Panc1 (cell line): Measurements from ENCODE around the gene PCDHGA5. TPM values are rescaled to one million over a fixed set of nuclear protein-coding genes. Genes with fewer than 3 reads are reported as not detected.

Experiments used
- ATAC-seq: fragments of 200-7000 bp; cut with Tn5 transposase; 2 replicates; pipeline ENCODE4 v1.9.1; 2020; ENCODE audit warnings: mild to moderate bottlenecking, moderate library complexity
- BruUV-seq: library from RNA; stranded (reverse); fragments of 400-500 nt; replicated peaks from 2 replicates; lab custom pipeline; 2021; lab: Mats Ljungman, UMichigan
- CTCF ChIA-PET: fragments of 300-600 bp; sonication (Branson Sonifier 250); formaldehyde crosslinking; loops from one replicate; lab custom pipeline; 2022; ENCODE audit warnings: antibody characterized with exemption; lab: Charles Lee
- POLR2A ChIA-PET: fragments of 300-600 bp; sonication (Branson Sonifier 250); formaldehyde crosslinking; loops from one replicate; lab custom pipeline; 2022; ENCODE audit warnings: antibody characterized with exemption; lab: Charles Lee
- DNase-seq: peaks from one replicate; pipeline ENCODE4 v3.0.0-alpha.2; 2010; ENCODE audit warnings: low read depth, low spot score
- H3K27ac ChIP-seq: 2 replicates; pipeline ENCODE4 v1.5.1; 2011; ENCODE audit warnings: mild to moderate bottlenecking, low read length, inconsistent platforms
- H3K27me3 ChIP-seq: fragments of 200-500 bp; sonication (Bioruptor generic); 2 replicates; pipeline ENCODE4 v1.6.0; 2014; ENCODE audit warnings: low read length, inconsistent platforms; ENCODE audit not compliant: control insufficient read depth, insufficient read depth
- H3K36me3 ChIP-seq: fragments of 200-500 bp; sonication (Bioruptor generic); 2 replicates; pipeline ENCODE4 v1.5.1; 2014; ENCODE audit warnings: inconsistent platforms, mild to moderate bottlenecking, low read length, moderate library complexity; ENCODE audit not compliant: control insufficient read depth, insufficient read depth
- H3K4me1 ChIP-seq: 2 replicates; pipeline ENCODE4 v1.5.1; 2011; ENCODE audit warnings: inconsistent platforms, mild to moderate bottlenecking, low read length, moderate library complexity; ENCODE audit not compliant: control insufficient read depth, insufficient read depth
- H3K4me3 ChIP-seq, 2 experiments: 2 replicates each; pipeline ENCODE4 v1.5.1; 2011 to 2012; ENCODE audit warnings: low read depth in 2 of 2, low read length in 2 of 2, mild to moderate bottlenecking in 2 of 2, inconsistent platforms in 1 of 2, moderate library complexity in 1 of 2
- H3K9me3 ChIP-seq: fragments of 200-500 bp; sonication (Bioruptor generic); 2 replicates; pipeline ENCODE4 v1.5.1; 2014; ENCODE audit warnings: low read depth, mild to moderate bottlenecking, inconsistent platforms, low read length, moderate library complexity; ENCODE audit not compliant: control insufficient read depth, insufficient read depth
- POLR2AphosphoS5 ChIP-seq: IDR thresholded peaks from 2 replicates; pipeline ENCODE4 v1.6.1; 2012; ENCODE audit warnings: mild to moderate bottlenecking, low read depth, low read length, moderate library complexity
- SIN3A ChIP-seq: IDR thresholded peaks from 2 replicates; pipeline ENCODE4 v1.6.1; 2012; ENCODE audit warnings: low read depth, mild to moderate bottlenecking, low read length, moderate library complexity, borderline replicate concordance; ENCODE audit not compliant: insufficient read depth
- TCF7L2 ChIP-seq: IDR thresholded peaks from 2 replicates; pipeline ENCODE4 v1.6.1; 2011; ENCODE audit warnings: mild to moderate bottlenecking, low read depth, low read length, inconsistent platforms
- in situ Hi-C: cut with HindIII; loops from 2 replicates; pipeline ENCODE4 v1.10.0; 2016; ENCODE audit warnings: low sequenced_read_pairs, low pct_unique_long_range_greater_than_20kb
- intact Hi-C: fragments of 100-400 bp; cut with micrococcal nuclease; formaldehyde crosslinking; loops from one replicate; pipeline ENCODE4 v1.10.0; 2022; ENCODE audit not compliant: unreplicated experiment
- total RNA-seq: library from RNA; stranded (reverse); gene quantifications from one replicate; pipeline ENCODE4 v1.2.1, GENCODE V29; 2021; ENCODE audit not compliant: unreplicated experiment
- TF ChIP-seq, protein P1 (sequence below): fragments of 450-650 bp; IDR thresholded peaks from 2 replicates; pipeline ENCODE4 v1.5.1; 2017; ENCODE audit warnings: mild to moderate bottlenecking
- TF ChIP-seq, protein P2 (sequence below), 2 experiments: IDR thresholded peaks; 2 replicates each; pipeline ENCODE4 v1.6.1; 2011 to 2012; ENCODE audit warnings: low read depth in 2 of 2, control low read depth in 1 of 2, low read length in 1 of 2, mild to moderate bottlenecking in 1 of 2, moderate library complexity in 1 of 2; ENCODE audit not compliant: insufficient read depth in 1 of 2

Gene PCDHGA5
- total RNA-seq, 1 experiment from 2014 or later: 0.67 TPM

DNA sequence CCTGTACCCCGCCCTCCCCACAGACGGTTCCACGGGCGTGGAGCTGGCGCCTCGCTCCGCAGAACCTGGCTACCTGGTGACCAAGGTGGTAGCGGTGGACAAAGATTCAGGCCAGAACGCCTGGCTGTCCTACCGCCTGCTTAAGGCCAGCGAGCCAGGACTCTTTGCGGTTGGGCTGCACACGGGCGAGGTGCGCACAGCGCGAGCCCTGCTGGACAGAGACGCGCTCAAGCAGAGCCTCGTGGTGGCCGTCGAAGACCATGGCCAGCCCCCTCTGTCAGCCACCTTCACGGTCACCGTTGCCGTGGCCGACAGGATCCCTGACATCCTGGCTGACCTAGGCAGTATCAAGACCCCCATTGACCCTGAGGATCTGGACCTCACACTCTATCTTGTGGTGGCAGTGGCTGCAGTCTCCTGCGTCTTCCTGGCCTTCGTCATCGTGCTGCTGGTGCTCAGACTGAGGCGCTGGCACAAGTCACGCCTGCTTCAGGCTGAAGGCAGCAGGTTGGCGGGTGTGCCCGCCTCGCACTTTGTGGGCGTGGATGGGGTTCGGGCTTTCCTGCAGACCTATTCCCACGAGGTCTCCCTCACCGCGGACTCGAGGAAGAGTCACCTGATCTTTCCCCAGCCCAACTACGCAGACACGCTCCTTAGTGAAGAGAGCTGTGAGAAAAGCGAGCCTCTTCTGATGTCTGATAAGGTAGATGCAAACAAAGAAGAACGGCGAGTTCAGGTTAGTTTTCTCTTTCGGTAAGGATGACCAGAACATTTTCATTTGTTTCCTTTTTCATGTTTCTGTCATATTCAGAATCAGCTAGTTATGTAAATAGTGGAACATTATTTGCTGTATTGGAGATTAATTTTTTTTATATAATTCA lies 2.3 kb downstream of the PCDHGA5 start:
- TF ChIP-seq, protein P1, sequence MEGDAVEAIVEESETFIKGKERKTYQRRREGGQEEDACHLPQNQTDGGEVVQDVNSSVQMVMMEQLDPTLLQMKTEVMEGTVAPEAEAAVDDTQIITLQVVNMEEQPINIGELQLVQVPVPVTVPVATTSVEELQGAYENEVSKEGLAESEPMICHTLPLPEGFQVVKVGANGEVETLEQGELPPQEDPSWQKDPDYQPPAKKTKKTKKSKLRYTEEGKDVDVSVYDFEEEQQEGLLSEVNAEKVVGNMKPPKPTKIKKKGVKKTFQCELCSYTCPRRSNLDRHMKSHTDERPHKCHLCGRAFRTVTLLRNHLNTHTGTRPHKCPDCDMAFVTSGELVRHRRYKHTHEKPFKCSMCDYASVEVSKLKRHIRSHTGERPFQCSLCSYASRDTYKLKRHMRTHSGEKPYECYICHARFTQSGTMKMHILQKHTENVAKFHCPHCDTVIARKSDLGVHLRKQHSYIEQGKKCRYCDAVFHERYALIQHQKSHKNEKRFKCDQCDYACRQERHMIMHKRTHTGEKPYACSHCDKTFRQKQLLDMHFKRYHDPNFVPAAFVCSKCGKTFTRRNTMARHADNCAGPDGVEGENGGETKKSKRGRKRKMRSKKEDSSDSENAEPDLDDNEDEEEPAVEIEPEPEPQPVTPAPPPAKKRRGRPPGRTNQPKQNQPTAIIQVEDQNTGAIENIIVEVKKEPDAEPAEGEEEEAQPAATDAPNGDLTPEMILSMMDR: no peak
- no peak for TF ChIP-seq TCF7L2
- TF ChIP-seq, protein P2, sequence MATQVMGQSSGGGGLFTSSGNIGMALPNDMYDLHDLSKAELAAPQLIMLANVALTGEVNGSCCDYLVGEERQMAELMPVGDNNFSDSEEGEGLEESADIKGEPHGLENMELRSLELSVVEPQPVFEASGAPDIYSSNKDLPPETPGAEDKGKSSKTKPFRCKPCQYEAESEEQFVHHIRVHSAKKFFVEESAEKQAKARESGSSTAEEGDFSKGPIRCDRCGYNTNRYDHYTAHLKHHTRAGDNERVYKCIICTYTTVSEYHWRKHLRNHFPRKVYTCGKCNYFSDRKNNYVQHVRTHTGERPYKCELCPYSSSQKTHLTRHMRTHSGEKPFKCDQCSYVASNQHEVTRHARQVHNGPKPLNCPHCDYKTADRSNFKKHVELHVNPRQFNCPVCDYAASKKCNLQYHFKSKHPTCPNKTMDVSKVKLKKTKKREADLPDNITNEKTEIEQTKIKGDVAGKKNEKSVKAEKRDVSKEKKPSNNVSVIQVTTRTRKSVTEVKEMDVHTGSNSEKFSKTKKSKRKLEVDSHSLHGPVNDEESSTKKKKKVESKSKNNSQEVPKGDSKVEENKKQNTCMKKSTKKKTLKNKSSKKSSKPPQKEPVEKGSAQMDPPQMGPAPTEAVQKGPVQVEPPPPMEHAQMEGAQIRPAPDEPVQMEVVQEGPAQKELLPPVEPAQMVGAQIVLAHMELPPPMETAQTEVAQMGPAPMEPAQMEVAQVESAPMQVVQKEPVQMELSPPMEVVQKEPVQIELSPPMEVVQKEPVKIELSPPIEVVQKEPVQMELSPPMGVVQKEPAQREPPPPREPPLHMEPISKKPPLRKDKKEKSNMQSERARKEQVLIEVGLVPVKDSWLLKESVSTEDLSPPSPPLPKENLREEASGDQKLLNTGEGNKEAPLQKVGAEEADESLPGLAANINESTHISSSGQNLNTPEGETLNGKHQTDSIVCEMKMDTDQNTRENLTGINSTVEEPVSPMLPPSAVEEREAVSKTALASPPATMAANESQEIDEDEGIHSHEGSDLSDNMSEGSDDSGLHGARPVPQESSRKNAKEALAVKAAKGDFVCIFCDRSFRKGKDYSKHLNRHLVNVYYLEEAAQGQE (IDR thresholded peaks at IDR 0.05; ENCODE audit: insufficient read depth in 1 of 2, low read depth in 2 of 2, low read length in 1 of 2): no peak
- no peak for TF ChIP-seq SIN3A
- no peak for TF ChIP-seq POLR2AphosphoS5
- Histone ChIP-seq H3K9me3 (peaks cover 13% of the 10 kb centered on the region; the same call in 1 of the 2 replicates), H3K4me1 (no peaks in the 10 kb centered on the region), H3K27ac (no peak overlapping the region), H3K4me3 (no peak overlapping the region), H3K27me3 (no peaks in the 10 kb centered on the region), H3K36me3 (no peaks in the 10 kb centered on the region)
- CTCF ChIA-PET: no interaction called here
- ATAC-seq (no peak), DNase-seq (no peak)
- POLR2A ChIA-PET: no interaction called here
- BruUV-seq: no TSS peak
- intact Hi-C loops (loop anchor here (10.0 kb wide), 1 partner anchor 49 kb away; the partner anchor contains the start of genes PCDHGA10 and PCDHGB7), in situ Hi-C loops (no loop called here)

DNA sequence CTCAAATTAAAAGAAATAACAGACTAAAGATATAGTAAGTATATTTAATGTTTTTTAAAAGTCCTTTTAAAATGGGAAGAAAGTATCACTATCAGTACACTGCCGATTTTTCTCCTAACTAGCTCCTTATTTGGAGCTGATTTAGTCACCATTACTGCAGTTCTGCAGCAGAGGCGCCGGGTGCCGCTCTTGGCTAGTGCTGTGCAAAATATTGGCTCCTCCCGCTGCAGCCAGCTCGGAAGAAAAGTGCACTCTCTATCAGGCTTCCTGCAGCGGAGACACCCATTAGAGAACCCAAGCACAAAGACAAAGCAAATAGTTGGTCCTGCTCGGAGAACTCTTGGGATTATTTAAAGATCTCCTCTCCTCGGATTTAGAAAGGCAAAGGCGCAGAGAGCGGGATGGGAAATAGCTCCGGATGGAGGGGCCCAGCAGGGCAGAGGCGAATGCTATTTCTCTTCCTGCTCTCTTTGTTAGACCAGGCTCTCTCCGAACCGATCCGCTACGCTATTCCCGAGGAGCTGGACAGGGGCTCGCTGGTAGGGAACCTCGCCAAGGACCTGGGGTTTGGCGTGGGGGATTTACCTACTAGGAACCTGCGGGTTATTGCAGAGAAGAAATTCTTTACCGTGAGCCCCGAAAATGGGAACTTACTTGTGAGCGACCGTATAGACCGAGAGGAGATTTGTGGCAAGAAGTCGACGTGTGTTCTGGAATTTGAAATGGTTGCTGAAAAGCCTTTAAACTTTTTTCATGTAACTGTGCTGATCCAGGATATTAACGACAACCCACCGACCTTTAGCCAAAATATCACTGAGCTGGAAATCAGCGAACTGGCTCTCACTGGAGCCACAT lies 6.3 kb downstream of the PCDHGA5 start, which contains the start of gene PCDHGB3:
PCDHGB3 (plus strand) TSS at position 249 of the 855 bp plus-strand sequence; CDS start at position 402, 153 bp downstream.
- no peak within 1 kb of the TSS for H3K4me3 ChIP-seq
- no TSS peak for BruUV-seq
- no peaks in the 10 kb centered on the region for H3K4me1 ChIP-seq
- no peak for ATAC-seq
- no peaks in the 10 kb centered on the region for H3K27me3 ChIP-seq
- TF ChIP-seq, protein P1: no peak
- TF ChIP-seq, protein P2 (IDR thresholded peaks at IDR 0.05; ENCODE audit: insufficient read depth in 1 of 2, low read depth in 2 of 2, low read length in 1 of 2): no peak
- no peak for DNase-seq
- in situ Hi-C loops: no loop called here
- ChIA-PET POLR2A (no interaction called here), CTCF (interaction anchor here (0.7 kb wide), 1 partner anchor 147 kb away, joined by 3 read pairs; the partner anchor contains the start of gene PCDHB14)
- H3K36me3 ChIP-seq: no peaks in the 10 kb centered on the region
- intact Hi-C loops: loop anchor here (10.0 kb wide), 1 partner anchor 45 kb away; the partner anchor contains the start of genes PCDHGA10 and PCDHGB7
- H3K9me3 ChIP-seq: peaks cover 7% of the 10 kb centered on the region; the same call in 1 of the 2 replicates
- H3K27ac ChIP-seq: no peak within 1 kb of the TSS
